ENCODE data around the gene TDRD3.

DNA sequence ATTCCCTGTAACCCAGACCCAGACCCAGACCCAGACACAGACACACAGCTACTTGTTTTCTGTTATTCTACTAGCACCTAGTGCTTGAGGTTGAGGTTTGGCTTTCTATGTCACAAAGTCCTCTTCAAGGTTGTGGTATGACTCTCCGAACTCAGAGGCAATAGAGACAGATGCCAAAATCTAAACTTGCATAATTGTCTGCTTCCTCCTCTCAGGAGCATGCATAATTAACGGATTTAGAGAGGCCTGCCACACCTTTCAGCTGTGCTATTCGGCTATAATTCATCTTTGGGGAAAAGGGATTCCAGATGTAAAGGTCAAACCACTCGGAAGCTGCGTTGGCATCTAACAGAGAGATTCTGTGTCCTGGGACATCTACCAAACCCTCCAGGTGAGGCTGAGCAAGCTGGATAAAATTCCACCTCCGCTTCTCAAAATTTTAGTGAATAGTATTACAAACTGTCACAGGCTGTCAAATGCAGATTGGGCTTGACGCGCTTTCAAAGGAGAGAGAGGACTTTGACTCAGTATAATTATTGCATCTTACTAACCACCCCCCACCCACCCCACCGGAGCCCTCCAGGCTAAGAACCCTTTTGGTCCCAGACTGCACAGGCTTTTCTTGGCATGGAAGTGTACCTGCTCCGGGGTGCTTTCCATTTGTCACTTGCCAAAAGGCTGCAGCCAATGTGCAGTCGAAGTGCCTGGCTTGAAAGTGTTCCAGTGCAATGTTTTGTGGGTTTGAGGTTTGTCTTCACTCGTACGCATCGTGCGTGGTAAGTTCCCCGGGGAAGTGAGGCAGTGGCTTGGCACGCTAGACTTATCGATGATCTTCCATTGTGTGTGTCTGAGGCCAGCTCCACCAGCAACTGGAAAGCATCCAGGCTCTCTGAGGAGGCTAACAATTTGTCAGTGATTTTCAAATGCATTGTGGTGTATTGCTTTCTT is 194.1 kb downstream of the TDRD3 start:
- TF ChIP-seq JUND (IDR thresholded peaks at IDR 0.05) (no peak), GABPA (IDR thresholded peaks at IDR 0.05 in 1 of 2, conservative IDR thresholded peaks at IDR 0.05 in 1 of 2) (no peak), RXRA (IDR thresholded peaks at IDR 0.05) (no peak), CTCF (IDR thresholded peaks at IDR 0.05; ENCODE audit: low read depth, low read length, missing input control) (no peak), REST (IDR thresholded peaks at IDR 0.05) (no peak), RAD21 (IDR thresholded peaks at IDR 0.05) (no peak), TAF1 (conservative IDR thresholded peaks at IDR 0.05) (no peak), SP1 (IDR thresholded peaks at IDR 0.05) (no peak), YY1 (IDR thresholded peaks at IDR 0.05) (no peak), FOXA1 (IDR thresholded peaks at IDR 0.05) (no peak), HNF4A (conservative IDR thresholded peaks at IDR 0.05) (no peak)
- TF ChIP-seq, protein P1, sequence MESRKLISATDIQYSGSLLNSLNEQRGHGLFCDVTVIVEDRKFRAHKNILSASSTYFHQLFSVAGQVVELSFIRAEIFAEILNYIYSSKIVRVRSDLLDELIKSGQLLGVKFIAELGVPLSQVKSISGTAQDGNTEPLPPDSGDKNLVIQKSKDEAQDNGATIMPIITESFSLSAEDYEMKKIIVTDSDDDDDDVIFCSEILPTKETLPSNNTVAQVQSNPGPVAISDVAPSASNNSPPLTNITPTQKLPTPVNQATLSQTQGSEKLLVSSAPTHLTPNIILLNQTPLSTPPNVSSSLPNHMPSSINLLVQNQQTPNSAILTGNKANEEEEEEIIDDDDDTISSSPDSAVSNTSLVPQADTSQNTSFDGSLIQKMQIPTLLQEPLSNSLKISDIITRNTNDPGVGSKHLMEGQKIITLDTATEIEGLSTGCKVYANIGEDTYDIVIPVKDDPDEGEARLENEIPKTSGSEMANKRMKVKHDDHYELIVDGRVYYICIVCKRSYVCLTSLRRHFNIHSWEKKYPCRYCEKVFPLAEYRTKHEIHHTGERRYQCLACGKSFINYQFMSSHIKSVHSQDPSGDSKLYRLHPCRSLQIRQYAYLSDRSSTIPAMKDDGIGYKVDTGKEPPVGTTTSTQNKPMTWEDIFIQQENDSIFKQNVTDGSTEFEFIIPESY (IDR thresholded peaks at IDR 0.05): no peak
- TF ChIP-seq, protein P2, sequence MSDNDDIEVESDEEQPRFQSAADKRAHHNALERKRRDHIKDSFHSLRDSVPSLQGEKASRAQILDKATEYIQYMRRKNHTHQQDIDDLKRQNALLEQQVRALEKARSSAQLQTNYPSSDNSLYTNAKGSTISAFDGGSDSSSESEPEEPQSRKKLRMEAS (IDR thresholded peaks at IDR 0.05): no peak

Data from liver (tissue), 3 donors.